WTC11 (cell line): ENCODE data around the gene NPY5R. TPM values are rescaled to one million over a fixed set of nuclear protein-coding genes. Genes with fewer than 3 reads are reported as not detected.

ENCODE experiments used
- ATAC-seq: fragments of 200-7000 bp; cut with Tn5 transposase; 2 replicates; pipeline ENCODE4 v1.10.0; 2021; ENCODE audit warnings: mild to moderate bottlenecking, moderate library complexity
- CTCF ChIA-PET: fragments of 300-600 bp; sonication (Branson Sonifier 250); formaldehyde crosslinking; loops from one replicate; lab custom pipeline; 2021; ENCODE audit warnings: antibody characterized with exemption; lab: Charles Lee
- POLR2A ChIA-PET: fragments of 350-600 bp; sonication (Branson Sonifier 250); formaldehyde crosslinking; loops from one replicate; lab custom pipeline; 2021; ENCODE audit warnings: antibody characterized with exemption; lab: Charles Lee
- DNase-seq: peaks from one replicate; pipeline ENCODE4 v3.0.0; 2021; ENCODE audit warnings: low spot score
- H3K27ac Mint-ChIP-seq: 2 replicates; pipeline ENCODE4 v1.8.0; 2021; ENCODE audit warnings: mixed read lengths
- H3K27me3 Mint-ChIP-seq: 2 replicates; pipeline ENCODE4 v1.8.0; 2021; ENCODE audit warnings: low read depth, mild to moderate bottlenecking, moderate library complexity, mixed read lengths
- H3K36me3 Mint-ChIP-seq: 2 replicates; pipeline ENCODE4 v1.8.0; 2021; ENCODE audit warnings: mixed read lengths
- H3K4me1 Mint-ChIP-seq: 2 replicates; pipeline ENCODE4 v1.8.0; 2022; ENCODE audit warnings: mixed read lengths
- H3K4me3 Mint-ChIP-seq: 2 replicates; pipeline ENCODE4 v1.8.0; 2021; ENCODE audit warnings: mild to moderate bottlenecking, moderate library complexity, mixed read lengths
- H3K9me3 Mint-ChIP-seq: 2 replicates; pipeline ENCODE4 v1.8.0; 2021; ENCODE audit warnings: mixed read lengths
- CBFB ChIP-seq: sonication (generic); formaldehyde crosslinking; IDR thresholded peaks from 2 replicates; pipeline ENCODE4 v1.8.1; 2022; ENCODE audit warnings: mild to moderate bottlenecking, low read depth, missing genetic modification reagents
- HMGA2 ChIP-seq: fragments of 250-450 bp; sonication (Bioruptor Pico); IDR thresholded peaks from 2 replicates; pipeline ENCODE4 v1.4.0; 2021; ENCODE audit warnings: mild to moderate bottlenecking, moderate library complexity
- NFATC4 ChIP-seq: fragments of 250-450 bp; sonication (Bioruptor Pico); IDR thresholded peaks from 2 replicates; pipeline ENCODE4 v1.9.0; 2021; ENCODE audit warnings: mild to moderate bottlenecking
- NFYB ChIP-seq: sonication (generic); formaldehyde crosslinking; conservative IDR thresholded peaks from 2 replicates; pipeline ENCODE4 v1.8.0; 2022; ENCODE audit warnings: low read depth, missing genetic modification reagents
- SMAD4 ChIP-seq: sonication (generic); formaldehyde crosslinking; IDR thresholded peaks from 2 replicates; pipeline ENCODE4 v1.8.0; 2022; ENCODE audit warnings: mild to moderate bottlenecking, missing genetic modification reagents
- SOX15 ChIP-seq: fragments of 250-450 bp; sonication (Bioruptor Pico); IDR thresholded peaks from 2 replicates; pipeline ENCODE4 v1.9.0; 2021; ENCODE audit warnings: mild to moderate bottlenecking
- SP1 ChIP-seq: sonication (generic); formaldehyde crosslinking; conservative IDR thresholded peaks from 2 replicates; pipeline ENCODE4 v1.8.1; 2022; ENCODE audit warnings: missing genetic modification reagents
- TEAD1 ChIP-seq: sonication (generic); formaldehyde crosslinking; IDR thresholded peaks from 2 replicates; pipeline ENCODE4 v1.8.0; 2022; ENCODE audit warnings: mild to moderate bottlenecking, missing genetic modification reagents
- TP53 ChIP-seq: sonication (generic); formaldehyde crosslinking; IDR thresholded peaks from 2 replicates; pipeline ENCODE4 v1.8.1; 2023; ENCODE audit warnings: mild to moderate bottlenecking, missing genetic modification reagents
- ZNF121 ChIP-seq: sonication (generic); formaldehyde crosslinking; IDR thresholded peaks from 2 replicates; pipeline ENCODE4 v1.8.0; 2023; ENCODE audit warnings: missing genetic modification reagents
- ZNF263 ChIP-seq: sonication (generic); formaldehyde crosslinking; IDR thresholded peaks from 2 replicates; pipeline ENCODE4 v1.8.1; 2022; ENCODE audit warnings: low read depth, mild to moderate bottlenecking, moderate library complexity, missing genetic modification reagents
- total RNA-seq: library from RNA; stranded (reverse); gene quantifications from 3 replicates; pipeline ENCODE4 v1.2.3, GENCODE V29; 2021
- TF ChIP-seq, protein P1 (sequence below): sonication (generic); formaldehyde crosslinking; IDR thresholded peaks from 2 replicates; pipeline ENCODE4 v1.8.0; 2022; ENCODE audit warnings: mild to moderate bottlenecking, missing genetic modification reagents
- TF ChIP-seq, protein P2 (sequence below): fragments of 250-450 bp; sonication (Bioruptor Pico); IDR thresholded peaks from 2 replicates; pipeline ENCODE4 v1.9.0; 2021; ENCODE audit warnings: moderate library complexity, mild to moderate bottlenecking, inconsistent platforms, borderline replicate concordance
- TF ChIP-seq, protein P3 (sequence below): sonication (generic); formaldehyde crosslinking; IDR thresholded peaks from 2 replicates; pipeline ENCODE4 v1.8.0; 2023; ENCODE audit warnings: missing genetic modification reagents
- TF ChIP-seq, protein P4 (sequence below): sonication (generic); formaldehyde crosslinking; IDR thresholded peaks from 2 replicates; pipeline ENCODE4 v1.8.1; 2022; ENCODE audit warnings: mild to moderate bottlenecking, moderate library complexity, missing genetic modification reagents
- TF ChIP-seq, protein P5 (sequence below): sonication (generic); formaldehyde crosslinking; IDR thresholded peaks from 2 replicates; pipeline ENCODE4 v1.8.0; 2022; ENCODE audit warnings: missing genetic modification reagents
- TF ChIP-seq, protein P6 (sequence below): fragments of 250-450 bp; sonication (Bioruptor Pico); IDR thresholded peaks from 2 replicates; pipeline ENCODE4 v1.8.0; 2021; ENCODE audit warnings: mild to moderate bottlenecking
- TF ChIP-seq, protein P7 (sequence below): fragments of 250-450 bp; sonication (Bioruptor Pico); IDR thresholded peaks from 2 replicates; pipeline ENCODE4 v1.9.0; 2021; ENCODE audit warnings: mild to moderate bottlenecking, borderline replicate concordance

NPY5R gene
- total RNA-seq, 1 experiment from 2014 or later: 4.5 TPM

DNA sequence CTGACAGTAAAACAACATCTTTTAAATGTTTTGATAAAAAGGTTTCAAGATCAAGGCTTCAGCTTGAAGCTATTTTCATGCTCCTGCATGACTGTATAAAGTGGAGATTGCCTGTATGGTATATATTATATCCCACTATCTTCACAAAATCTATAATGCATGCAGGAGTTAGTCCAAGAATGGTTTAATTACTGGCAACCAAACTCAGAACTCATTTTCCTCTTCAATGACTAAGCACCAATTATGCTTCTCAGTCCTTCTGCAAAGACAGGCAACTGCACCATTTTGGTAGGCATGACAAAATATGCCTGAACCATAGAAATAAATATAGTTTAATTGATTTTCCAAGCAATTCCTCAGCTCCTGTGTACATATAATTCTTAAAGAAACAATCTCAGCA, 54.5 kb downstream of the NPY5R start:
- no peak for ATAC-seq
- H3K9me3 Mint-ChIP-seq: peaks cover 8% of the 10 kb centered on the region
- H3K4me1 Mint-ChIP-seq: peaks cover 20% of the 10 kb centered on the region
- ChIA-PET CTCF (no interaction called here), POLR2A (no interaction called here)
- H3K36me3 Mint-ChIP-seq: 0 out of 2 replicates have a peak, but pooled peaks cover 2% of the 10 kb centered on the region
- no peak for DNase-seq
- no peak overlapping the region for H3K27ac Mint-ChIP-seq
- no peaks in the 10 kb centered on the region for H3K27me3 Mint-ChIP-seq
- TF ChIP-seq, protein P1, sequence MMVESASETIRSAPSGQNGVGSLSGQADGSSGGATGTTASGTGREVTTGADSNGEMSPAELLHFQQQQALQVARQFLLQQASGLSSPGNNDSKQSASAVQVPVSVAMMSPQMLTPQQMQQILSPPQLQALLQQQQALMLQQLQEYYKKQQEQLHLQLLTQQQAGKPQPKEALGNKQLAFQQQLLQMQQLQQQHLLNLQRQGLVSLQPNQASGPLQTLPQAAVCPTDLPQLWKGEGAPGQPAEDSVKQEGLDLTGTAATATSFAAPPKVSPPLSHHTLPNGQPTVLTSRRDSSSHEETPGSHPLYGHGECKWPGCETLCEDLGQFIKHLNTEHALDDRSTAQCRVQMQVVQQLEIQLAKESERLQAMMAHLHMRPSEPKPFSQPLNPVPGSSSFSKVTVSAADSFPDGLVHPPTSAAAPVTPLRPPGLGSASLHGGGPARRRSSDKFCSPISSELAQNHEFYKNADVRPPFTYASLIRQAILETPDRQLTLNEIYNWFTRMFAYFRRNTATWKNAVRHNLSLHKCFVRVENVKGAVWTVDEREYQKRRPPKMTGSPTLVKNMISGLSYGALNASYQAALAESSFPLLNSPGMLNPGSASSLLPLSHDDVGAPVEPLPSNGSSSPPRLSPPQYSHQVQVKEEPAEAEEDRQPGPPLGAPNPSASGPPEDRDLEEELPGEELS (CRISPR knock-in tag): no peak
- TF ChIP-seq, protein P2, sequence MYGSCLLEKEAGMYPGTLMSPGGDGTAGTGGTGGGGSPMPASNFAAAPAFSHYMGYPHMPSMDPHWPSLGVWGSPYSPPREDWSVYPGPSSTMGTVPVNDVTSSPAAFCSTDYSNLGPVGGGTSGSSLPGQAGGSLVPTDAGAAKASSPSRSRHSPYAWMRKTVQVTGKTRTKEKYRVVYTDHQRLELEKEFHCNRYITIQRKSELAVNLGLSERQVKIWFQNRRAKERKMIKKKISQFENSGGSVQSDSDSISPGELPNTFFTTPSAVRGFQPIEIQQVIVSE (CRISPR knock-in tag): no peak
- TF ChIP-seq HMGA2 (CRISPR knock-in tag) (no peak), TEAD1 (CRISPR knock-in tag) (no peak), NFYB (CRISPR knock-in tag) (no peak), SOX15 (no peak)
- TF ChIP-seq, protein P3, sequence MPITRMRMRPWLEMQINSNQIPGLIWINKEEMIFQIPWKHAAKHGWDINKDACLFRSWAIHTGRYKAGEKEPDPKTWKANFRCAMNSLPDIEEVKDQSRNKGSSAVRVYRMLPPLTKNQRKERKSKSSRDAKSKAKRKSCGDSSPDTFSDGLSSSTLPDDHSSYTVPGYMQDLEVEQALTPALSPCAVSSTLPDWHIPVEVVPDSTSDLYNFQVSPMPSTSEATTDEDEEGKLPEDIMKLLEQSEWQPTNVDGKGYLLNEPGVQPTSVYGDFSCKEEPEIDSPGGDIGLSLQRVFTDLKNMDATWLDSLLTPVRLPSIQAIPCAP (CRISPR knock-in tag): no peak
- TF ChIP-seq, protein P4, sequence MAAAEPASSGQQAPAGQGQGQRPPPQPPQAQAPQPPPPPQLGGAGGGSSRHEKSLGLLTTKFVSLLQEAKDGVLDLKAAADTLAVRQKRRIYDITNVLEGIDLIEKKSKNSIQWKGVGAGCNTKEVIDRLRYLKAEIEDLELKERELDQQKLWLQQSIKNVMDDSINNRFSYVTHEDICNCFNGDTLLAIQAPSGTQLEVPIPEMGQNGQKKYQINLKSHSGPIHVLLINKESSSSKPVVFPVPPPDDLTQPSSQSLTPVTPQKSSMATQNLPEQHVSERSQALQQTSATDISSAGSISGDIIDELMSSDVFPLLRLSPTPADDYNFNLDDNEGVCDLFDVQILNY (CRISPR knock-in tag): no peak
- H3K4me3 Mint-ChIP-seq: no peak overlapping the region

DNA sequence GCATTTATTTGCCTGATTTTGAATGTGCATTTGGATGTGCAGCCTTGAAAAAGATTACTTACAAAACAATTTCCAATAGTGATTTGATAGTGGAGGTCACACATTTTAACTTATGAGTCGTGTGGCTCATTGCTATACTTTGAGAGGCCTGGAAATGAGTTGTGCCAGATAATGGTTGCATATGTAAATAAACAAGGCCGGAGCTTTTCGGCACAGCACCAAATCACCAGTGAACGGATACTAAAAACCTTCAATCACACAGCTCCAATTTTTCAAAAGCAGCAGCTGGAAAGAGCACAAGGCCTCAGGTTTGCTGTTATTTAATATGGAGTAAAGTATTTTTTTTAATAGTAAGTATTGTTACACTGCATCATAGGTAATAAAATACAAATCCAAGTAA, 57.2 kb downstream of the NPY5R start:
- Mint-ChIP-seq H3K36me3 (0 out of 2 replicates have a peak, but pooled peaks cover 2% of the 10 kb centered on the region), H3K27ac (no peak overlapping the region), H3K27me3 (no peaks in the 10 kb centered on the region)

More for the DNA sequence above, 57.2 kb downstream of the NPY5R start:
- no peak for DNase-seq
- POLR2A ChIA-PET: no interaction called here
- Mint-ChIP-seq H3K4me3 (no peak overlapping the region), H3K9me3 (peaks cover 8% of the 10 kb centered on the region), H3K4me1 (peaks cover 40% of the 10 kb centered on the region)
- CTCF ChIA-PET: no interaction called here
- ATAC-seq: no peak
- TF ChIP-seq ZNF263 (CRISPR knock-in tag): no peak
- TF ChIP-seq NFATC4 (CRISPR knock-in tag): no peak
- TF ChIP-seq, protein P5, sequence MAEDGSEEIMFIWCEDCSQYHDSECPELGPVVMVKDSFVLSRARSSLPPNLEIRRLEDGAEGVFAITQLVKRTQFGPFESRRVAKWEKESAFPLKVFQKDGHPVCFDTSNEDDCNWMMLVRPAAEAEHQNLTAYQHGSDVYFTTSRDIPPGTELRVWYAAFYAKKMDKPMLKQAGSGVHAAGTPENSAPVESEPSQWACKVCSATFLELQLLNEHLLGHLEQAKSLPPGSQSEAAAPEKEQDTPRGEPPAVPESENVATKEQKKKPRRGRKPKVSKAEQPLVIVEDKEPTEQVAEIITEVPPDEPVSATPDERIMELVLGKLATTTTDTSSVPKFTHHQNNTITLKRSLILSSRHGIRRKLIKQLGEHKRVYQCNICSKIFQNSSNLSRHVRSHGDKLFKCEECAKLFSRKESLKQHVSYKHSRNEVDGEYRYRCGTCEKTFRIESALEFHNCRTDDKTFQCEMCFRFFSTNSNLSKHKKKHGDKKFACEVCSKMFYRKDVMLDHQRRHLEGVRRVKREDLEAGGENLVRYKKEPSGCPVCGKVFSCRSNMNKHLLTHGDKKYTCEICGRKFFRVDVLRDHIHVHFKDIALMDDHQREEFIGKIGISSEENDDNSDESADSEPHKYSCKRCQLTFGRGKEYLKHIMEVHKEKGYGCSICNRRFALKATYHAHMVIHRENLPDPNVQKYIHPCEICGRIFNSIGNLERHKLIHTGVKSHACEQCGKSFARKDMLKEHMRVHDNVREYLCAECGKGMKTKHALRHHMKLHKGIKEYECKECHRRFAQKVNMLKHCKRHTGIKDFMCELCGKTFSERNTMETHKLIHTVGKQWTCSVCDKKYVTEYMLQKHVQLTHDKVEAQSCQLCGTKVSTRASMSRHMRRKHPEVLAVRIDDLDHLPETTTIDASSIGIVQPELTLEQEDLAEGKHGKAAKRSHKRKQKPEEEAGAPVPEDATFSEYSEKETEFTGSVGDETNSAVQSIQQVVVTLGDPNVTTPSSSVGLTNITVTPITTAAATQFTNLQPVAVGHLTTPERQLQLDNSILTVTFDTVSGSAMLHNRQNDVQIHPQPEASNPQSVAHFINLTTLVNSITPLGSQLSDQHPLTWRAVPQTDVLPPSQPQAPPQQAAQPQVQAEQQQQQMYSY: no peak
- TF ChIP-seq ZNF121 (CRISPR knock-in tag): no peak
- TF ChIP-seq SP1 (CRISPR knock-in tag): no peak
- TF ChIP-seq, protein P6, sequence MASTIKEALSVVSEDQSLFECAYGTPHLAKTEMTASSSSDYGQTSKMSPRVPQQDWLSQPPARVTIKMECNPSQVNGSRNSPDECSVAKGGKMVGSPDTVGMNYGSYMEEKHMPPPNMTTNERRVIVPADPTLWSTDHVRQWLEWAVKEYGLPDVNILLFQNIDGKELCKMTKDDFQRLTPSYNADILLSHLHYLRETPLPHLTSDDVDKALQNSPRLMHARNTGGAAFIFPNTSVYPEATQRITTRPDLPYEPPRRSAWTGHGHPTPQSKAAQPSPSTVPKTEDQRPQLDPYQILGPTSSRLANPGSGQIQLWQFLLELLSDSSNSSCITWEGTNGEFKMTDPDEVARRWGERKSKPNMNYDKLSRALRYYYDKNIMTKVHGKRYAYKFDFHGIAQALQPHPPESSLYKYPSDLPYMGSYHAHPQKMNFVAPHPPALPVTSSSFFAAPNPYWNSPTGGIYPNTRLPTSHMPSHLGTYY: no peak
- TF ChIP-seq, protein P7, sequence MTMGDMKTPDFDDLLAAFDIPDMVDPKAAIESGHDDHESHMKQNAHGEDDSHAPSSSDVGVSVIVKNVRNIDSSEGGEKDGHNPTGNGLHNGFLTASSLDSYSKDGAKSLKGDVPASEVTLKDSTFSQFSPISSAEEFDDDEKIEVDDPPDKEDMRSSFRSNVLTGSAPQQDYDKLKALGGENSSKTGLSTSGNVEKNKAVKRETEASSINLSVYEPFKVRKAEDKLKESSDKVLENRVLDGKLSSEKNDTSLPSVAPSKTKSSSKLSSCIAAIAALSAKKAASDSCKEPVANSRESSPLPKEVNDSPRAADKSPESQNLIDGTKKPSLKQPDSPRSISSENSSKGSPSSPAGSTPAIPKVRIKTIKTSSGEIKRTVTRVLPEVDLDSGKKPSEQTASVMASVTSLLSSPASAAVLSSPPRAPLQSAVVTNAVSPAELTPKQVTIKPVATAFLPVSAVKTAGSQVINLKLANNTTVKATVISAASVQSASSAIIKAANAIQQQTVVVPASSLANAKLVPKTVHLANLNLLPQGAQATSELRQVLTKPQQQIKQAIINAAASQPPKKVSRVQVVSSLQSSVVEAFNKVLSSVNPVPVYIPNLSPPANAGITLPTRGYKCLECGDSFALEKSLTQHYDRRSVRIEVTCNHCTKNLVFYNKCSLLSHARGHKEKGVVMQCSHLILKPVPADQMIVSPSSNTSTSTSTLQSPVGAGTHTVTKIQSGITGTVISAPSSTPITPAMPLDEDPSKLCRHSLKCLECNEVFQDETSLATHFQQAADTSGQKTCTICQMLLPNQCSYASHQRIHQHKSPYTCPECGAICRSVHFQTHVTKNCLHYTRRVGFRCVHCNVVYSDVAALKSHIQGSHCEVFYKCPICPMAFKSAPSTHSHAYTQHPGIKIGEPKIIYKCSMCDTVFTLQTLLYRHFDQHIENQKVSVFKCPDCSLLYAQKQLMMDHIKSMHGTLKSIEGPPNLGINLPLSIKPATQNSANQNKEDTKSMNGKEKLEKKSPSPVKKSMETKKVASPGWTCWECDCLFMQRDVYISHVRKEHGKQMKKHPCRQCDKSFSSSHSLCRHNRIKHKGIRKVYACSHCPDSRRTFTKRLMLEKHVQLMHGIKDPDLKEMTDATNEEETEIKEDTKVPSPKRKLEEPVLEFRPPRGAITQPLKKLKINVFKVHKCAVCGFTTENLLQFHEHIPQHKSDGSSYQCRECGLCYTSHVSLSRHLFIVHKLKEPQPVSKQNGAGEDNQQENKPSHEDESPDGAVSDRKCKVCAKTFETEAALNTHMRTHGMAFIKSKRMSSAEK (CRISPR knock-in tag): no peak
- no peak for TF ChIP-seq SMAD4 (CRISPR knock-in tag)
- TF ChIP-seq TP53 (CRISPR knock-in tag): no peak
- no peak for TF ChIP-seq CBFB (CRISPR knock-in tag)
